22Rv1 (cell line): Measurements from ENCODE around the gene PPCDC.

ENCODE experiments used
- H3K27ac ChIP-seq: fragments of 450-650 bp; 2 replicates; pipeline ENCODE4 v1.5.1; 2017
- CTCF ChIP-seq: fragments of 450-650 bp; IDR thresholded peaks from 2 replicates; pipeline ENCODE4 v1.5.1; 2017; ENCODE audit warnings: mild to moderate bottlenecking
- ZFX ChIP-seq: fragments of 450-650 bp; IDR thresholded peaks from 2 replicates; pipeline ENCODE4 v1.6.1; 2017; ENCODE audit warnings: antibody characterized with exemption, borderline replicate concordance

The PPCDC gene

DNA sequence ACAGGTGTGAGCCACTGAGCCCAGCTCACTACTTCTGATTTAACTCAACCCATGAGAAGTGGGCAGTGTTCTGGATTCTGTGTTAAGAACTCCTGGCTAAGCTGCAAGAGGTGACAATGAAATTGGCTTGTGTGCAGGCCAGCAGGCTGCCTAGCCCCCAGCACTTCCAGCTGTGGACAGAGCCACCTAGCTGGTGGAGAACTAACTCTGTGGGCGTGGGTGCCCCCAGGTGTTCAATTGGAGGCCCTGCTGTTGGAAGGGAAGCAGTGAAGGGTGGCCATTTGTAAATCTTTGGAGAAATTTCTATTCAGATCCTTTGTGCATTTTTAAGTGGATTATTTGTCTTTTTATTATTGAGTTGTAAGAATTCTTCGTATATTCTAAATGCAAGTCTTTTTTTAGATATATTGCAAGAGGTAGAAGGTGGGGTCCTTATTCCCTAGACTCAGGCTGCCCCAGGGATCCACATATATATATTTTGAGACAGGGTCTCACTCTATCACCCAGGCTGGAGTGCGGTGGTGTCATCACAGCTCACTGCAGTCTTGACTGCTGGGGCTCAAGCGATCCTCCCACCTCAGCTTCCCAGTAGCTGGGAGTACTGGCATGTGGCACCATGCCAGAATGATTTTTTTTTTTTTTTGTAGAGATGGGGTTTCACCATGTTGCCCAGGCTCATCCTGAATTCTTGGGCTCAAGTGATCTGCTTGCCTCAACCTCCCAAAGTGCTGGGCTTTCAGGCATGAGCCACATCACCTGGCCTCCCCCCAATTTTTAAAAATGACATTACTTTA is 35.2 kb upstream of the PPCDC start:
- TF ChIP-seq CTCF, result peak; percentile 39
- no peak for TF ChIP-seq ZFX

DNA sequence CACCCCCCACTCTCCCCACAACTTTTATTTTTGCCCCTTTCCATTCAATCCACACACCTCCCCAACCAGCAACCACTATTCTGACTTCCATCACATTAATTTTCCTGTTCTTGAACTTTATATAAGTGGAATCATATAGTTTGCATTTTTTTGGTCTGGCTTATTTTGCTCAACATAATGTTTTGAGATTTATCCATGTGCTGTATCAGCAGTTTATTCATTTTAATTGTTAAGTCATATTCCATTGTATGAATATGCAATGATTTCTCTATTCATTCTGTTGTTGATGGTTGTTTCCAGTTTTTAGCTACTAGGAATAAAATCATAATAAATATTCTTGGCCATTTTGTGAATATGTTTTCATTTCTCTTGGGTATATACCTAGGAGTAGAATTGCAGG is 33.9 kb upstream of the PPCDC start:
- no peak for TF ChIP-seq ZFX
- TF ChIP-seq CTCF, result no peak
- no peak overlapping the region for H3K27ac ChIP-seq

More for the DNA sequence above, 35.2 kb upstream of the PPCDC start:
- no peak overlapping the region for H3K27ac ChIP-seq

DNA sequence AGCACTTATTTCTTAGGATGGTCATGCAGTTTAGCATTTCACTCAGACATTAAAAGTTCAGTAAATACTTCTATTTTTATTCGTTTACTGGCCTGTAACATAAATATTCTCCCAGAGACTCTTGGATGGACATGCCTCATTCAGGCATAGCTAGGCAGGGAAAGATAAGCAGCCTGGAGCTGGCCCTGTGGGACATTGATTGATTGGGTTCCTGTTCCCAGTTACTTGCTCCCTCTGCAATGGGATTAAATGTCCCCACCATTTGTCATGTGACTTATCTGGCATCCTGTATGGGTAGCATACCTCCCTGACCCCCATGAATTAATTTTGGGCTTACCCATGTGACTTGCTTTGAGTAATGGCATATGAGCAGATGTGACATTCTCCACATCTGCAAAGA is 30.8 kb upstream of the PPCDC start:
- TF ChIP-seq ZFX, result no peak
- no peak for TF ChIP-seq CTCF
- H3K27ac ChIP-seq, result no peak overlapping the region

DNA sequence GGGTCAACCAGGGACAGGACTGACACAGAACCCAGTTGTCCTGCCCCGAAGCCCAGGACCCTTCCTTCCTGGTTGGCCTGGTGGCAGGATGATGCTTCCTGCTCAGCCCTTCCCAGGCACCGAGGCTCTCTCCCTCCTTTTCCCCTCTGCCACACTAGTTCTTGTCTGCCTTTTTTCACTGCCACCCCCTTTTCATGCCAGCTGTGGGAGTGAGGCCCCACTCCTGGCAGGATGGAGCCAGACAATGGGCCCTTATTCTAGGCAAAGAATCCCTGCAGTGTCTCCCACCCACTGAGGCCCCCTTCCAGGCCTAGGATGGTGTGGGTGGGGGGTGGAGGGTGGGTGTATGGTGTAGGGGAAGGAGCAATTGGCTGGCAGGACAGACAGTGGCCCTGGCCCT is 29.2 kb upstream of the PPCDC start:
- no peak for TF ChIP-seq CTCF
- TF ChIP-seq ZFX, result no peak
- peak overlapping the region; percentile 87 for H3K27ac ChIP-seq

DNA sequence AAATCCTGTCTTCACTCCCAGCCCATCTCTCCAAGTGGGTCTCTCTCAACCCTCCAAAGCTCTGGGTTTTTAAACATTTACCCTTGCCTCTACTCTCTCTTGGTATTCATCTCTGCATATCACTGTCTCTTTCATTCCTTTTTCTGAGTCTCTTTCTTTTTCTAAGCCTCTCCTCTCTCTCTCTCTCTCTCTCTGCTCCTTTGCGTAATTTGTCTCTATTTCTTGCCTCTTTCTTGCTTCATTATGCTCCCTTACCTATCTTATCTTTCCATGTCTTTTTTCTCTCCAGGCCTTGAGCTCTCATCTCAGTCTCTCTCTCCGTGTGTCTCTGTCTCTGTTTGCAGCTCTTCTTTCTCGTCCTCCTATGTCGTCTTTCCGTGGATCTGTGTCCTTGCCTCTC is 28.7 kb upstream of the PPCDC start:
- H3K27ac ChIP-seq, result peak overlapping the region; percentile 87
- TF ChIP-seq ZFX (no peak), CTCF (no peak)

DNA sequence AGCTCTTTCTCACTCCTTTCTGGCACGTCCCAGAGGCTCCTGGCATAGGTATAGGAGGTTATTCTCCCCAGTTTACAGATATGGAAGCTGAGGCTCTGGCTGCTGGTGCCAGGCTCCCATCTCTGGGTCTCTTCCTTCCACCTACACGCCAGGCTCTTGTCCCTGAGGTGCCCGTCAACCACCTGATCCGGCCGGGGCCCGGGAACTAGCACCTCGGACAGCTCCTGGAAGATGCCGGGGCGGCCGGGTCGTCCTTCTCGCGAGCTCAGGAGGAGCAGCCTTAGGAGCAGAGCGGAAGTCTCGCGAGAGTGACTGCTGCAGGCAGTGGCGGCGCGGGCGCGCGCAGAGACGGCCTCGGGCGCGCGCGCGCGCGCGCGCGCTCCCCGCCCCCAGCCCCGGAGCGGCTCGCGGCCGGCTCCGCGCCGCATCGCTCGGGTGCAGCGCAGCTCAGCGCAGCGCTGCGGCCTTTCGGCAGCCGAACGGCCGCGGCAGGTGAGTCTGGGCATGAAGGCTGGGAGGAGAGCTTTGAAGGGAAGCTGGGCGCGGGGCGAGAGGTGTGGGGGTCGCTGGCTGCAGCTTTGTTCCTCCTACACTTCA is 28.1 kb upstream of the PPCDC start, which contains the start of gene SCAMP5:
SCAMP5 (plus strand) TSS at position 382 of the 597 bp plus-strand sequence. CDS start 16,277 bp downstream, outside the sequence.
- peak within 1 kb of the TSS; percentile 87 for H3K27ac ChIP-seq
- TF ChIP-seq CTCF (no peak), ZFX (no peak)
